ENCODE measurements around the gene RB1.
A peak's percentile ranks its signal among the peaks of the same experiment; 100 is the strongest.
"Not testable (repeated sequence)": the region's sequence is repeated elsewhere in the genome, so short reads cannot be mapped to it uniquely, and the experiment has no call there.

RB1 gene

GRCh38 chr13:48448959-48449614 lies 145.5 kb downstream of the RB1 start:
- no peak for DNase-seq (ENCODE audit: low read depth in 3 of 3)

GRCh38 chr13:48449656-48450055 lies 146.1 kb downstream of the RB1 start:
- no peak for DNase-seq (ENCODE audit: low read depth in 3 of 3)

GRCh38 chr13:48451196-48451595 lies 147.6 kb downstream of the RB1 start:
- not testable (repeated sequence) for DNase-seq (ENCODE audit: low read depth in 3 of 3)

GRCh38 chr13:48456546-48456945 lies 153.0 kb downstream of the RB1 start:
- no peak for DNase-seq (ENCODE audit: low read depth in 3 of 3)

- DNase-seq (ENCODE audit: low read depth in 3 of 3), result no peak
Measured at GRCh38 chr13:48457578-48458242, 154.2 kb downstream of the RB1 start.

- DNase-seq (ENCODE audit: low read depth in 3 of 3), result no peak
Measured at GRCh38 chr13:48475230-48475629, 171.7 kb downstream of the RB1 start.

- DNase-seq (ENCODE audit: low read depth in 3 of 3), result no peak
Measured at GRCh38 chr13:48476215-48476614, 172.7 kb downstream of the RB1 start.

- DNase-seq (ENCODE audit: low read depth in 3 of 3), result no peak
Measured at GRCh38 chr13:48476686-48477085, 173.1 kb downstream of the RB1 start.

GRCh38 chr13:48477191-48477855 lies 173.8 kb downstream of the RB1 start:
- DNase-seq (ENCODE audit: low read depth in 3 of 3), result no peak

- no peak for DNase-seq (ENCODE audit: low read depth in 3 of 3)
Measured at GRCh38 chr13:48478391-48478790, 174.8 kb downstream of the RB1 start.

GRCh38 chr13:48483575-48483974 lies 180.0 kb downstream of the RB1 start:
- no peak for DNase-seq (ENCODE audit: low read depth in 3 of 3)

- DNase-seq (ENCODE audit: low read depth in 3 of 3), result no peak
Measured at GRCh38 chr13:48485432-48485831, 181.9 kb downstream of the RB1 start.

- no peak for DNase-seq (ENCODE audit: low read depth in 3 of 3)
Measured at GRCh38 chr13:48486362-48486761, 182.8 kb downstream of the RB1 start.

- no peak for DNase-seq (ENCODE audit: low read depth in 3 of 3)
Measured at GRCh38 chr13:48486836-48487235, 183.3 kb downstream of the RB1 start.

- DNase-seq (ENCODE audit: low read depth in 3 of 3), result no peak
Measured at GRCh38 chr13:48487968-48488367, 184.4 kb downstream of the RB1 start.

GRCh38 chr13:48488995-48489394 lies 185.4 kb downstream of the RB1 start:
- DNase-seq (ENCODE audit: low read depth in 3 of 3), result no peak

GRCh38 chr13:48489666-48490065 lies 186.1 kb downstream of the RB1 start:
- no peak for DNase-seq (ENCODE audit: low read depth in 3 of 3)

- no peak for DNase-seq (ENCODE audit: low read depth in 3 of 3)
Measured at GRCh38 chr13:48490241-48490640, 186.7 kb downstream of the RB1 start.

- no peak for DNase-seq (ENCODE audit: low read depth in 3 of 3)
Measured at GRCh38 chr13:48491423-48492095, 188.0 kb downstream of the RB1 start.

- no peak for DNase-seq (ENCODE audit: low read depth in 3 of 3)
Measured at GRCh38 chr13:48492096-48492440, 188.5 kb downstream of the RB1 start.

GRCh38 chr13:48492470-48493065 lies 189.0 kb downstream of the RB1 start:
- DNase-seq (ENCODE audit: low read depth in 3 of 3), result peak; percentile 29 to 46 (median 46)

- DNase-seq (ENCODE audit: low read depth in 3 of 3), result no peak
Measured at GRCh38 chr13:48493066-48493765, 189.7 kb downstream of the RB1 start.

Measured in stimulated activated CD4-positive, alpha-beta T cell treated with anti-CD3 and anti-CD28 coated beads, TNF-alpha, amount 100 ng/mL, for 48 hours (primary cell).